A549 (cell line): Measurements from ENCODE around the gene BCAP31. TPM values are rescaled to one million over a fixed set of nuclear protein-coding genes. Genes with fewer than 3 reads are reported as not detected.
A peak's percentile ranks its signal among the peaks of the same experiment; 100 is the strongest.

Source experiments
- ATAC-seq, 2 experiments: fragments of 200-7000 bp in 1 of 2; fragments of >200 bp in 1 of 2; cut with Nextera tagmentation in 1 of 2; cut with Tn5 transposase in 1 of 2; 3 replicates each; pipeline versions ENCODE4 v1.8.0 to v1.9.1; 2018 to 2020; ENCODE audit warnings: mild to moderate bottlenecking in 1 of 2, moderate library complexity in 1 of 2
- CTCF ChIA-PET: fragments of 300-600 bp; sonication (Branson Sonifier 250); formaldehyde crosslinking; extraction: SDS; loops from one replicate; lab custom pipeline; 2021; ENCODE audit warnings: antibody characterized with exemption, inconsistent platforms; lab: Yijun Ruan, JAX
- POLR2A ChIA-PET: fragments of 350-600 bp; formaldehyde crosslinking; extraction: SDS; loops from one replicate; lab custom pipeline; 2021; ENCODE audit warnings: antibody characterized with exemption, inconsistent platforms; lab: Yijun Ruan, JAX
- DNase-seq, 2 experiments: peaks; one replicate each; pipeline versions ENCODE4 v3.0.0 to v3.0.0-alpha.2; 2011 to 2016; ENCODE audit warnings: low read depth in 1 of 2, low spot score in 1 of 2
- FAIRE-seq: peaks from 2 replicates; lab custom pipeline; 2011; peaks lifted over from hg19 to GRCh38; lab: Jason Lieb, UNC
- H3K27ac ChIP-seq, 2 experiments: fragments of >200 bp; sonication (Bioruptor Twin); formaldehyde crosslinking; 3 replicates each; pipeline ENCODE4 v1.5.1; 2016 to 2017
- H3K4me1 ChIP-seq: fragments of >200 bp; sonication (Bioruptor Twin); formaldehyde crosslinking; 3 replicates; pipeline ENCODE4 v1.6.1; 2016
- H3K4me2 ChIP-seq: fragments of >200 bp; sonication (Bioruptor Twin); formaldehyde crosslinking; 3 replicates; pipeline ENCODE4 v1.6.1; 2016
- H3K4me3 ChIP-seq: fragments of >200 bp; sonication (Bioruptor Twin); formaldehyde crosslinking; 3 replicates; pipeline ENCODE4 v1.5.1; 2016
- H3K9me3 ChIP-seq: fragments of >200 bp; sonication (Bioruptor Twin); formaldehyde crosslinking; 3 replicates; pipeline ENCODE4 v1.6.1; 2016
- CEBPB ChIP-seq, 2 experiments: fragments of >200 bp in 1 of 2; sonication (Bioruptor Twin) in 1 of 2; formaldehyde crosslinking in 1 of 2; IDR thresholded peaks; 2 replicates each; pipeline ENCODE4 v1.6.1; 2012 to 2016
- CHD2 ChIP-seq: fragments of 150-350 bp; IDR thresholded peaks from 2 replicates; pipeline ENCODE4 v1.6.1; 2014; ENCODE audit warnings: low read length; ENCODE audit not compliant: partially characterized antibody
- EHMT2 ChIP-seq: fragments of 200-600 bp; sonication (generic); IDR thresholded peaks from 2 replicates; pipeline ENCODE4 v1.6.1; 2016; ENCODE audit warnings: antibody characterized with exemption, low read depth, mild to moderate bottlenecking, moderate library complexity
- FOXS1 ChIP-seq: fragments of 250-450 bp; sonication (Bioruptor Pico); IDR thresholded peaks from 2 replicates; pipeline ENCODE4 v1.5.0; 2020; ENCODE audit warnings: mild to moderate bottlenecking, moderate library complexity
- POLR2A ChIP-seq: IDR thresholded peaks from 2 replicates; pipeline ENCODE4 v1.6.1; 2012; ENCODE audit warnings: mild to moderate bottlenecking, low read length
- RARB ChIP-seq: fragments of 250-450 bp; sonication (Bioruptor Pico); IDR thresholded peaks from 2 replicates; pipeline ENCODE4 v1.8.0; 2021; ENCODE audit warnings: mild to moderate bottlenecking, moderate library complexity
- ZFP36 ChIP-seq: fragments of 450-650 bp; IDR thresholded peaks from 2 replicates; pipeline ENCODE4 v1.6.1; 2014; ENCODE audit warnings: borderline replicate concordance; ENCODE audit not compliant: partially characterized antibody
- ZSCAN20 ChIP-seq: fragments of 250-450 bp; sonication (Bioruptor Pico); IDR thresholded peaks from 2 replicates; pipeline ENCODE4 v1.8.0; 2022; ENCODE audit warnings: mild to moderate bottlenecking, moderate library complexity
- WGBS: methylation state at CpG from one replicate; pipeline ENCODE4 v1.1.6; 2017; ENCODE audit errors: missing lambda C conversion rate; 5-methylcytosine and 5-hydroxymethylcytosine counted together
- polyA plus RNA-seq, 4 experiments: library from polyadenylated mRNA; depleted of rRNA in 3 of 4; stranded (reverse); fragments of >200 nt; fragmentation: RNase III in 1 of 4; extraction: RNeasy Plus Mini Kit Qiagen cat#74134 plus additional on column Dnase treatment in 1 of 4; gene quantifications; 2 replicates in 3 of 4; 3 replicates in 1 of 4; pipeline ENCODE4 v1.2.3, GENCODE V29; 2011 to 2017
- TF ChIP-seq, protein P1 (sequence below): fragments of 200-600 bp; sonication (generic); IDR thresholded peaks from 2 replicates; pipeline ENCODE4 v1.6.1; 2016; ENCODE audit warnings: antibody characterized with exemption, mild to moderate bottlenecking, moderate library complexity
- TF ChIP-seq, protein P2 (sequence below): IDR thresholded peaks from 2 replicates; pipeline ENCODE4 v1.6.1; 2012; ENCODE audit warnings: low read depth, borderline replicate concordance
- TF ChIP-seq, protein P3 (sequence below): fragments of >200 bp; sonication (Bioruptor Twin); formaldehyde crosslinking; IDR thresholded peaks from 3 replicates; pipeline ENCODE4 v1.6.1; 2016
- TF ChIP-seq, protein P4 (sequence below): fragments of 250-450 bp; sonication (Bioruptor Pico); IDR thresholded peaks from 2 replicates; pipeline ENCODE4 v1.5.0; 2021; ENCODE audit warnings: mild to moderate bottlenecking, moderate library complexity, borderline replicate concordance
- TF ChIP-seq, protein P5 (sequence below): fragments of 450-650 bp; IDR thresholded peaks from 2 replicates; pipeline ENCODE4 v1.6.1; 2014; ENCODE audit warnings: antibody characterized with exemption
- TF ChIP-seq, protein P6 (sequence below): fragments of >200 bp; sonication (Bioruptor Twin); formaldehyde crosslinking; IDR thresholded peaks from 3 replicates; pipeline ENCODE4 v1.5.1; 2016
- TF ChIP-seq, protein P7 (sequence below): IDR thresholded peaks from 2 replicates; pipeline ENCODE4 v1.6.1; 2012

Gene BCAP31
- polyA plus RNA-seq, 2 of the 4 experiments (the other 2 are of a cell fraction), result 217 to 349 TPM

DNA sequence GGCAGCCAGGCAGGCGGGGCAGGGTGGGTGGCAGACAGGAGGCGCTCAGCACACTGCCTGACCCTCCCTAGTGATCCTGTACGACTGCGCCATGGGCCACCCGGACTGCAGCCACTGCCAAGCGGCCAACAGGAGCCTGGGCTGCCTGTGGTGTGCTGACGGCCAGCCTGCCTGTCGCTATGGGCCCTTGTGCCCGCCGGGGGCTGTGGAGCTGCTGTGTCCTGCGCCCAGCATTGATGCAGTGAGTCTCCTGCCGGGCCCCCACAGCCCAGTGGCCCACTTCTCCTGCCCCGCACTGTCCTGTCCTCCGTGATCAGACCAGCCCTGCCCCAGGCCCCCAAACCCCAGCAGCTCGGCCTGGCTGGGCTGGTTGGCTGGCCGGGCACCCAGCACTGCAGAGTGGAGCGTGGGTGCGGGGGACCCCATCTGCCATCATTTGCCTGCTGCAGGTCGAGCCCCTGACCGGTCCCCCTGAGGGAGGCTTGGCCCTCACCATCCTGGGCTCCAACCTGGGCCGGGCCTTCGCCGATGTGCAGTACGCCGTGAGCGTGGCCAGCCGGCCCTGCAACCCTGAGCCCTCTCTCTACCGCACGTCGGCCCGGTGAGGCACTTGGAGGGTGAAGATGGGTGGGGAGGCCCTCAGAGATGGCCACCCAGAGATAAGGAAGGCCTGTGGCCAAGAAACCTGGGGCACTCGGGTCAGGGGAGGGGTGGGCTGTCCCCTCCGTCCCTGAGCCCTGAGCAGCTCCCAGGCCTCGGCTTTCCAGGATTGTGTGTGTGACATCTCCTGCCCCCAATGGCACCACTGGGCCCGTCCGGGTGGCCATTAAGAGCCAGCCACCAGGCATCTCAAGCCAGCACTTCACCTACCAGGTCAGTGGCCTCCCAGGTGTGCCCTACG lies 47.5 kb upstream of the BCAP31 start:
- ATAC-seq, result peak in 1 of 2 experiments; percentile 3; a peak in 2 of 6 replicates
- Histone ChIP-seq H3K4me3 (no peak overlapping the region), H3K4me2 (no peak overlapping the region), H3K4me1 (no peaks in the 10 kb centered on the region; the same call in 2 of the 3 replicates), H3K27ac (no peak overlapping the region), H3K9me3 (no peaks in the 10 kb centered on the region)
- no peak for DNase-seq
- ChIA-PET POLR2A (no interaction called here), CTCF (interaction anchor here (1.0 to 2.3 kb wide), 3 partner anchors 8 to 14 kb away, joined by 3 to 8 read pairs (median 5); partner anchors contain the start of gene PLXNB3)
- no peak for FAIRE-seq
- TF ChIP-seq, protein P1, sequence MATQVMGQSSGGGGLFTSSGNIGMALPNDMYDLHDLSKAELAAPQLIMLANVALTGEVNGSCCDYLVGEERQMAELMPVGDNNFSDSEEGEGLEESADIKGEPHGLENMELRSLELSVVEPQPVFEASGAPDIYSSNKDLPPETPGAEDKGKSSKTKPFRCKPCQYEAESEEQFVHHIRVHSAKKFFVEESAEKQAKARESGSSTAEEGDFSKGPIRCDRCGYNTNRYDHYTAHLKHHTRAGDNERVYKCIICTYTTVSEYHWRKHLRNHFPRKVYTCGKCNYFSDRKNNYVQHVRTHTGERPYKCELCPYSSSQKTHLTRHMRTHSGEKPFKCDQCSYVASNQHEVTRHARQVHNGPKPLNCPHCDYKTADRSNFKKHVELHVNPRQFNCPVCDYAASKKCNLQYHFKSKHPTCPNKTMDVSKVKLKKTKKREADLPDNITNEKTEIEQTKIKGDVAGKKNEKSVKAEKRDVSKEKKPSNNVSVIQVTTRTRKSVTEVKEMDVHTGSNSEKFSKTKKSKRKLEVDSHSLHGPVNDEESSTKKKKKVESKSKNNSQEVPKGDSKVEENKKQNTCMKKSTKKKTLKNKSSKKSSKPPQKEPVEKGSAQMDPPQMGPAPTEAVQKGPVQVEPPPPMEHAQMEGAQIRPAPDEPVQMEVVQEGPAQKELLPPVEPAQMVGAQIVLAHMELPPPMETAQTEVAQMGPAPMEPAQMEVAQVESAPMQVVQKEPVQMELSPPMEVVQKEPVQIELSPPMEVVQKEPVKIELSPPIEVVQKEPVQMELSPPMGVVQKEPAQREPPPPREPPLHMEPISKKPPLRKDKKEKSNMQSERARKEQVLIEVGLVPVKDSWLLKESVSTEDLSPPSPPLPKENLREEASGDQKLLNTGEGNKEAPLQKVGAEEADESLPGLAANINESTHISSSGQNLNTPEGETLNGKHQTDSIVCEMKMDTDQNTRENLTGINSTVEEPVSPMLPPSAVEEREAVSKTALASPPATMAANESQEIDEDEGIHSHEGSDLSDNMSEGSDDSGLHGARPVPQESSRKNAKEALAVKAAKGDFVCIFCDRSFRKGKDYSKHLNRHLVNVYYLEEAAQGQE, result no peak
- no peak for TF ChIP-seq RARB (CRISPR knock-in tag)
- TF ChIP-seq, protein P2, sequence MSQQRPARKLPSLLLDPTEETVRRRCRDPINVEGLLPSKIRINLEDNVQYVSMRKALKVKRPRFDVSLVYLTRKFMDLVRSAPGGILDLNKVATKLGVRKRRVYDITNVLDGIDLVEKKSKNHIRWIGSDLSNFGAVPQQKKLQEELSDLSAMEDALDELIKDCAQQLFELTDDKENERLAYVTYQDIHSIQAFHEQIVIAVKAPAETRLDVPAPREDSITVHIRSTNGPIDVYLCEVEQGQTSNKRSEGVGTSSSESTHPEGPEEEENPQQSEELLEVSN, result no peak
- TF ChIP-seq EHMT2, result no peak
- TF ChIP-seq, protein P3, sequence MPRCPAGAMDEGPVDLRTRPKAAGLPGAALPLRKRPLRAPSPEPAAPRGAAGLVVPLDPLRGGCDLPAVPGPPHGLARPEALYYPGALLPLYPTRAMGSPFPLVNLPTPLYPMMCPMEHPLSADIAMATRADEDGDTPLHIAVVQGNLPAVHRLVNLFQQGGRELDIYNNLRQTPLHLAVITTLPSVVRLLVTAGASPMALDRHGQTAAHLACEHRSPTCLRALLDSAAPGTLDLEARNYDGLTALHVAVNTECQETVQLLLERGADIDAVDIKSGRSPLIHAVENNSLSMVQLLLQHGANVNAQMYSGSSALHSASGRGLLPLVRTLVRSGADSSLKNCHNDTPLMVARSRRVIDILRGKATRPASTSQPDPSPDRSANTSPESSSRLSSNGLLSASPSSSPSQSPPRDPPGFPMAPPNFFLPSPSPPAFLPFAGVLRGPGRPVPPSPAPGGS, result no peak
- TF ChIP-seq FOXS1 (CRISPR knock-in tag), result no peak
- TF ChIP-seq, protein P4, sequence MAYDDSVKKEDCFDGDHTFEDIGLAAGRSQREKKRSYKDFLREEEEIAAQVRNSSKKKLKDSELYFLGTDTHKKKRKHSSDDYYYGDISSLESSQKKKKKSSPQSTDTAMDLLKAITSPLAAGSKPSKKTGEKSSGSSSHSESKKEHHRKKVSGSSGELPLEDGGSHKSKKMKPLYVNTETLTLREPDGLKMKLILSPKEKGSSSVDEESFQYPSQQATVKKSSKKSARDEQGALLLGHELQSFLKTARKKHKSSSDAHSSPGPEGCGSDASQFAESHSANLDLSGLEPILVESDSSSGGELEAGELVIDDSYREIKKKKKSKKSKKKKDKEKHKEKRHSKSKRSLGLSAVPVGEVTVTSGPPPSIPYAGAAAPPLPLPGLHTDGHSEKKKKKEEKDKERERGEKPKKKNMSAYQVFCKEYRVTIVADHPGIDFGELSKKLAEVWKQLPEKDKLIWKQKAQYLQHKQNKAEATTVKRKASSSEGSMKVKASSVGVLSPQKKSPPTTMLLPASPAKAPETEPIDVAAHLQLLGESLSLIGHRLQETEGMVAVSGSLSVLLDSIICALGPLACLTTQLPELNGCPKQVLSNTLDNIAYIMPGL (CRISPR knock-in tag), result no peak
- TF ChIP-seq CHD2, result no peak
- TF ChIP-seq, protein P5, sequence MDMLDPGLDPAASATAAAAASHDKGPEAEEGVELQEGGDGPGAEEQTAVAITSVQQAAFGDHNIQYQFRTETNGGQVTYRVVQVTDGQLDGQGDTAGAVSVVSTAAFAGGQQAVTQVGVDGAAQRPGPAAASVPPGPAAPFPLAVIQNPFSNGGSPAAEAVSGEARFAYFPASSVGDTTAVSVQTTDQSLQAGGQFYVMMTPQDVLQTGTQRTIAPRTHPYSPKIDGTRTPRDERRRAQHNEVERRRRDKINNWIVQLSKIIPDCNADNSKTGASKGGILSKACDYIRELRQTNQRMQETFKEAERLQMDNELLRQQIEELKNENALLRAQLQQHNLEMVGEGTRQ, result no peak
- TF ChIP-seq, protein P6, sequence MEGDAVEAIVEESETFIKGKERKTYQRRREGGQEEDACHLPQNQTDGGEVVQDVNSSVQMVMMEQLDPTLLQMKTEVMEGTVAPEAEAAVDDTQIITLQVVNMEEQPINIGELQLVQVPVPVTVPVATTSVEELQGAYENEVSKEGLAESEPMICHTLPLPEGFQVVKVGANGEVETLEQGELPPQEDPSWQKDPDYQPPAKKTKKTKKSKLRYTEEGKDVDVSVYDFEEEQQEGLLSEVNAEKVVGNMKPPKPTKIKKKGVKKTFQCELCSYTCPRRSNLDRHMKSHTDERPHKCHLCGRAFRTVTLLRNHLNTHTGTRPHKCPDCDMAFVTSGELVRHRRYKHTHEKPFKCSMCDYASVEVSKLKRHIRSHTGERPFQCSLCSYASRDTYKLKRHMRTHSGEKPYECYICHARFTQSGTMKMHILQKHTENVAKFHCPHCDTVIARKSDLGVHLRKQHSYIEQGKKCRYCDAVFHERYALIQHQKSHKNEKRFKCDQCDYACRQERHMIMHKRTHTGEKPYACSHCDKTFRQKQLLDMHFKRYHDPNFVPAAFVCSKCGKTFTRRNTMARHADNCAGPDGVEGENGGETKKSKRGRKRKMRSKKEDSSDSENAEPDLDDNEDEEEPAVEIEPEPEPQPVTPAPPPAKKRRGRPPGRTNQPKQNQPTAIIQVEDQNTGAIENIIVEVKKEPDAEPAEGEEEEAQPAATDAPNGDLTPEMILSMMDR, result no peak
- no peak for TF ChIP-seq ZFP36
- TF ChIP-seq, protein P7, sequence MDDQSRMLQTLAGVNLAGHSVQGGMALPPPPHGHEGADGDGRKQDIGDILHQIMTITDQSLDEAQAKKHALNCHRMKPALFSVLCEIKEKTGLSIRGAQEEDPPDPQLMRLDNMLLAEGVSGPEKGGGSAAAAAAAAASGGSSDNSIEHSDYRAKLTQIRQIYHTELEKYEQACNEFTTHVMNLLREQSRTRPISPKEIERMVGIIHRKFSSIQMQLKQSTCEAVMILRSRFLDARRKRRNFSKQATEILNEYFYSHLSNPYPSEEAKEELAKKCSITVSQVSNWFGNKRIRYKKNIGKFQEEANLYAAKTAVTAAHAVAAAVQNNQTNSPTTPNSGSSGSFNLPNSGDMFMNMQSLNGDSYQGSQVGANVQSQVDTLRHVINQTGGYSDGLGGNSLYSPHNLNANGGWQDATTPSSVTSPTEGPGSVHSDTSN, result no peak
- TF ChIP-seq POLR2A, result no peak
- TF ChIP-seq ZSCAN20, result no peak
- TF ChIP-seq CEBPB (IDR thresholded peaks at IDR 0.05), result no peak
- WGBS, result 86% methylated on average over 17 of the region's 37 CpGs
